Nephron (organoid): ENCODE results near the gene SOX1.

Experiments used
- H3K27ac Mint-ChIP-seq, 3 experiments: 2 replicates each; pipeline ENCODE4 v1.8.0; 2020; ENCODE audit warnings: mixed read lengths in 3 of 3, mild to moderate bottlenecking in 2 of 3, moderate library complexity in 1 of 3
- H3K27me3 Mint-ChIP-seq: 2 replicates; pipeline ENCODE4 v1.8.0; 2021; ENCODE audit warnings: low read depth, mild to moderate bottlenecking, moderate library complexity, mixed read lengths
- H3K36me3 Mint-ChIP-seq: 2 replicates; pipeline ENCODE4 v1.8.0; 2020; ENCODE audit warnings: low read depth, mixed read lengths
- H3K4me1 Mint-ChIP-seq: 2 replicates; pipeline ENCODE4 v1.8.0; 2020; ENCODE audit warnings: mixed read lengths
- H3K4me3 Mint-ChIP-seq, 3 experiments: 2 replicates each; pipeline ENCODE4 v1.8.0; 2020; ENCODE audit warnings: mild to moderate bottlenecking in 3 of 3, mixed read lengths in 3 of 3, moderate library complexity in 2 of 3
- H3K9me3 Mint-ChIP-seq: 2 replicates; pipeline ENCODE4 v1.8.0; 2020; ENCODE audit warnings: mixed read lengths
- TF ChIP-seq, protein P1 (sequence below), 3 experiments: fragments of 200-600 bp; sonication (generic); IDR thresholded peaks; one replicate each; pipeline ENCODE4 v1.5.0; 2021; ENCODE audit warnings: antibody characterized with exemption in 3 of 3; ENCODE audit not compliant: unreplicated experiment in 3 of 3

Gene SOX1

DNA sequence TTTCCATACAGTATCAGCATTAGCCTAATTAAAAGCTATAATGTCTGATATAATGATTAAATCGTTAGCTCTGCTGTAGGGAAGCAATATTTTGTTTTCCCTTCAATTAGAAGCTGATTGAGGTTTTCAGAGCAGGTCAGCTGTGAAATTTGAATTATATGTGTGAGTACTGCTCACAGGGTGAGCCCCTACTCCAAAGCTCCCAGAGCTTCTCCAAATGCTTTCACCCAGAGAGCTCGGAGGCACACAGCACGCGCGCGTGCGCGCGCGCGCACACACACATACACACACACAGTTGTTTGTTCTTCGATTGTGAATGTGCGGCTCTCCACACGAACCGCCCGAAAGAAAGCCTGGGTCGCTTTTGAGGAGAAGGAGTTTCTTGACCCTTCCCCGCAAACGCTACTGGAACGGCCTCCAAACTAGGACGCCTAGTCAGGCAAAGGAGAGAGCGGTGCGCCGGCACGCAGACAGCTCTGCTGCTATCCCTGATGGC, 4.8 kb upstream of the SOX1 start:
- Mint-ChIP-seq H3K27me3 (peaks cover 97% of the 10 kb centered on the region), H3K4me1 (peaks cover 14% of the 10 kb centered on the region), H3K9me3 (no peaks in the 10 kb centered on the region), H3K4me3 (no peak overlapping the region), H3K36me3 (no peaks in the 10 kb centered on the region), H3K27ac (no peak overlapping the region)
- TF ChIP-seq, protein P1, sequence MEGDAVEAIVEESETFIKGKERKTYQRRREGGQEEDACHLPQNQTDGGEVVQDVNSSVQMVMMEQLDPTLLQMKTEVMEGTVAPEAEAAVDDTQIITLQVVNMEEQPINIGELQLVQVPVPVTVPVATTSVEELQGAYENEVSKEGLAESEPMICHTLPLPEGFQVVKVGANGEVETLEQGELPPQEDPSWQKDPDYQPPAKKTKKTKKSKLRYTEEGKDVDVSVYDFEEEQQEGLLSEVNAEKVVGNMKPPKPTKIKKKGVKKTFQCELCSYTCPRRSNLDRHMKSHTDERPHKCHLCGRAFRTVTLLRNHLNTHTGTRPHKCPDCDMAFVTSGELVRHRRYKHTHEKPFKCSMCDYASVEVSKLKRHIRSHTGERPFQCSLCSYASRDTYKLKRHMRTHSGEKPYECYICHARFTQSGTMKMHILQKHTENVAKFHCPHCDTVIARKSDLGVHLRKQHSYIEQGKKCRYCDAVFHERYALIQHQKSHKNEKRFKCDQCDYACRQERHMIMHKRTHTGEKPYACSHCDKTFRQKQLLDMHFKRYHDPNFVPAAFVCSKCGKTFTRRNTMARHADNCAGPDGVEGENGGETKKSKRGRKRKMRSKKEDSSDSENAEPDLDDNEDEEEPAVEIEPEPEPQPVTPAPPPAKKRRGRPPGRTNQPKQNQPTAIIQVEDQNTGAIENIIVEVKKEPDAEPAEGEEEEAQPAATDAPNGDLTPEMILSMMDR (IDR thresholded peaks at IDR 0.05; ENCODE audit: unreplicated experiment in 3 of 3) = no peak

GRCh38 chr13:112062571-112063570, 4.1 kb upstream of the SOX1 start:
- TF ChIP-seq, protein P1 (IDR thresholded peaks at IDR 0.05; ENCODE audit: unreplicated experiment in 3 of 3) = peak; percentile 73 to 80 (median 78)
- no peaks in the 10 kb centered on the region for H3K9me3 Mint-ChIP-seq
- no peaks in the 10 kb centered on the region for H3K36me3 Mint-ChIP-seq
- H3K27ac Mint-ChIP-seq = no peak overlapping the region
- peaks cover 97% of the 10 kb centered on the region for H3K27me3 Mint-ChIP-seq
- H3K4me1 Mint-ChIP-seq = peaks cover 14% of the 10 kb centered on the region
- peak overlapping the region; percentile 7 to 65 (median 54) for H3K4me3 Mint-ChIP-seq

DNA sequence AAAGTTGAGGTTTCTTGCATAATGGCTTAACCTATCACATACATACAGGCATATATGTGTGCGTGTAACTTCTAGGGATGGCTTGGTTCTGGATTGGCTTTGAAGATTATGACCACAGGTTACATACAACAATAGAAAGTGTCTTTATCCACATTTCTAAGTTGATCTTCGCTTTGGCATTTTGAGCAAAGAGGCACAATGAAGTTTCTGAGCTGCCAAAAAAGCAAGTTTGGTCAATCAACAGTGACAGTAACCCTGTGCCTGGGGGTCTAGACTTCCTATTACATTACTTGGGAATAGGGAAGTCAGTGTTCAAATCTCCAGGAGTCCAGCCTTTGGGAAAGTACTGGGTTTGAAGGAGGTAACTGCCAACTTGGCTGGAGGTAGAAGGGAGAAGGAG, 3.1 kb upstream of the SOX1 start:
- Mint-ChIP-seq H3K9me3 (no peaks in the 10 kb centered on the region), H3K27ac (no peak overlapping the region), H3K4me3 (no peak overlapping the region), H3K4me1 (peaks cover 14% of the 10 kb centered on the region), H3K27me3 (peaks cover 90% of the 10 kb centered on the region), H3K36me3 (no peaks in the 10 kb centered on the region)
- TF ChIP-seq, protein P1 (IDR thresholded peaks at IDR 0.05; ENCODE audit: unreplicated experiment in 3 of 3) = no peak

- Mint-ChIP-seq H3K4me3 (no peak overlapping the region), H3K27ac (no peak overlapping the region), H3K27me3 (peaks cover 90% of the 10 kb centered on the region)
These were observed 2.7 kb upstream of the SOX1 start for GRCh38 chr13:112064222-112064621.

GRCh38 chr13:112065521-112065866, 1.5 kb upstream of the SOX1 start:
- TF ChIP-seq, protein P1 (IDR thresholded peaks at IDR 0.05; ENCODE audit: unreplicated experiment in 3 of 3) = no peak
- Mint-ChIP-seq H3K9me3 (no peaks in the 10 kb centered on the region), H3K4me1 (peaks cover 18% of the 10 kb centered on the region), H3K27ac (no peak overlapping the region), H3K4me3 (peak overlapping the region; percentile 22 to 71 (median 42)), H3K36me3 (no peaks in the 10 kb centered on the region), H3K27me3 (peaks cover 90% of the 10 kb centered on the region)

More at GRCh38 chr13:112064222-112064621, 2.7 kb upstream of the SOX1 start:
- Mint-ChIP-seq H3K9me3 (no peaks in the 10 kb centered on the region), H3K36me3 (no peaks in the 10 kb centered on the region), H3K4me1 (peaks cover 18% of the 10 kb centered on the region)
- TF ChIP-seq, protein P1 (IDR thresholded peaks at IDR 0.05; ENCODE audit: unreplicated experiment in 3 of 3) = no peak
